Left cardiac atrium (tissue), 4 donors: ENCODE results near the gene ARCN1. TPM values are rescaled to one million over a fixed set of nuclear protein-coding genes. Genes with fewer than 3 reads are reported as not detected.
"Not testable (repeated sequence)": the region's sequence is repeated elsewhere in the genome, so short reads cannot be mapped to it uniquely, and the experiment has no call there.

Experiments used
- ATAC-seq, 2 donors: fragments of 200-7000 bp; cut with Tn5 transposase; one replicate each; pipeline ENCODE4 v1.9.1; 2020; ENCODE audit warnings: mild to moderate bottlenecking in 2 of 2, moderate library complexity in 2 of 2
- DNase-seq: peaks from one replicate; pipeline ENCODE4 v3.0.0-alpha.2; 2020
- intact Hi-C, 2 donors: fragments of 100-400 bp; cut with DNase I; formaldehyde crosslinking; loops; one replicate each; pipeline versions ENCODE4 v1.14.1 to v1.15.1; 2022 to 2023
- total RNA-seq, 2 donors: library from RNA; stranded (reverse); fragmentation: NEBNext Ultra II Directional; extraction: Animal tissue kit (Norgen Biotek cat#: 25700); gene quantifications; one replicate each; pipeline ENCODE4 v1.2.1, GENCODE V29; 2021
- donor health status: DM: no; HTN: yes; CAD: no.
- donor health status: DM: no; HTN: yes; CAD: no; lungs with severe emphysema.
- donor health status: DM: yes; HTN: yes; CAD: no.
- donor health status: Dilated cardiomyopathy.

The ARCN1 gene
- total RNA-seq, 2 donors from 2014 or later, result 98.2 to 129 TPM

- ATAC-seq, result no peak
- no peak for DNase-seq
- intact Hi-C loops, result loop anchor here in 1 of 2 donors (10.0 kb wide), 1 partner anchor 58 kb away; no protein-coding TSS in a partner anchor
These were observed 24.3 kb downstream of the ARCN1 start for GRCh38 chr11:118596224-118597146.

- no peak for ATAC-seq
- DNase-seq, result no peak
- intact Hi-C loops, result loop anchor here in 1 of 2 donors (10.0 kb wide), 1 partner anchor 57 kb away; no protein-coding TSS in a partner anchor
These were observed 25.3 kb downstream of the ARCN1 start for GRCh38 chr11:118597556-118597955.

GRCh38 chr11:118602331-118602730 lies 30.1 kb downstream of the ARCN1 start:
- DNase-seq, result peak; percentile 52
- ATAC-seq, result peak; percentile 22 to 73
- intact Hi-C loops, result no loop called here

- DNase-seq, intact Hi-C loops, ATAC-seq: not testable (repeated sequence)
These were observed 31.5 kb downstream of the ARCN1 start for GRCh38 chr11:118603709-118604108.

GRCh38 chr11:118604566-118604965 lies 32.4 kb downstream of the ARCN1 start:
- DNase-seq, result peak; percentile 2
- intact Hi-C loops, result no loop called here

DNA sequence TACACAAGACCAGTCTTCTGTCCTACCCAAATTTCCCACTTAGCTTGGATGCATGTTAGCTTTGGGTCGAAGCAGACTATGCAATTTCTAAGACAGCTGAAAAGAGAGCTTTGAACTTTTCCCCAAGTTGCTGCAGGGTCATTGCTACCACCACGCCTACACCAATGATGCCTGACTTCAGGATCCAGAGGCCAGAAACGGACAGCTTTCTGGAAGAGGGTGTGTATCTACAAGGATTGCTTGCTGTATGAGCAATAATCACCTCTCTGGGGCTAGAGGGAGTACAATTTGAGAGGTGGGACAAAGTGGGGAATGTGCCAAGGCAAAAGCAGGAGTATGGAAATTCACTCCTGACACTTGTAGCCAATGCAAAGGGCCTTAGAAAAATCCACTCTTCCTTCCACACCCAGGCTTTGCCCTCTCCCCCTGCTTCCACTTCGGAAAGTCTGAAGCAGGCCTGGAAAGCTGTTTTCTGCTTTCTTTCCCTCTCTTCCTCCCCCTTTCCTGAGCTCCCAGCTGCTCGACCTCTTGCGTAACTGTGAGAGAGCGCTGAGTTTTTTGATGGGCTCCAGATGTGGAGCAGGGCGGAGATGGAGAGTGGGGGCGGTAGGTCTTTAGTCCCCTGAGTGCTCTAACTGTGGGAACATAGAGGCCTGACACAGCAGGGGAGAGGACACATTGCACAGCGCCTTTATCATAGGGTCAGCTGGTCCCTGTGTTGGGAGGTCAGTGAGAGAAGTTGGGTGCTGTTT lies 33.1 kb downstream of the ARCN1 start:
- ATAC-seq, result peak; percentile 42 to 49
- intact Hi-C loops, result loop anchor here in 1 of 2 donors (5.0 kb wide), 1 partner anchor 52 kb away; no protein-coding TSS in a partner anchor
- DNase-seq, result peak; percentile 77

More at GRCh38 chr11:118604566-118604965, 32.4 kb downstream of the ARCN1 start:
- no peak for ATAC-seq

DNA sequence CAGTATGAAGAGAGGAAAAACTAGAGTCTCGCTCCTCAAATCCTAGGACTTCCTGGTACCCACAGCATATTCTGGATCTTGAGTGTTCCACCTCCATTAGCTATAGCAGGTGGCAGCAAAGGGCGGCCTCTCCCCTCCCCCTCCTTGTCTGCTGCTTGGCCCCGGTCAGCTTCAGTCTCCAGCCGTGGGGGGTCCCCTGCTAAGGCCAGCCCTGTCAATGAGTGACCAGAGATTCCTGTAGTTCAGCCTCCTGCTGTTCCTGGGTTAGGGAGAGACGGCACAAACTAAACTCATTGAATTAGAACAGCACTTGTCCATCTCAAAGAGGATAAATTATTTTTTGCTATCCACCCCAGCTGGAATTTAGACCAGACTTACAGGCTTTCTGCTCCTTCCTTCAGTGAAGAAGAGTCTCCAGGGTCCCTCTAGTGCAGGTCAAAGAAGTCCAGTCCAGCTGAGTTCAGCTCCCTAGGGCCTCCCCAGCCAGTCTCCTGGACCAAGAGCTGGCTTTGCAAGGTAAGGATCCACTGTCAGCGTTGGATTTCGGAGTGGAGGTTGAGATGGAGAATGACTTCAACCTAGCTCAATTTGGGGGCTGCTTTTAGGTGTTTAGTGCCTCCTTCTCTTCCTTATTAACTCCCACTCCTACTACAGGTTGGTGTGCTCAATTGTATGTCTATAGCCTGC lies 34.1 kb downstream of the ARCN1 start:
- intact Hi-C loops, result loop anchor here in 1 of 2 donors (5.0 kb wide), 1 partner anchor 51 kb away; no protein-coding TSS in a partner anchor
- ATAC-seq, result no peak
- peak; percentile 37 for DNase-seq

DNA sequence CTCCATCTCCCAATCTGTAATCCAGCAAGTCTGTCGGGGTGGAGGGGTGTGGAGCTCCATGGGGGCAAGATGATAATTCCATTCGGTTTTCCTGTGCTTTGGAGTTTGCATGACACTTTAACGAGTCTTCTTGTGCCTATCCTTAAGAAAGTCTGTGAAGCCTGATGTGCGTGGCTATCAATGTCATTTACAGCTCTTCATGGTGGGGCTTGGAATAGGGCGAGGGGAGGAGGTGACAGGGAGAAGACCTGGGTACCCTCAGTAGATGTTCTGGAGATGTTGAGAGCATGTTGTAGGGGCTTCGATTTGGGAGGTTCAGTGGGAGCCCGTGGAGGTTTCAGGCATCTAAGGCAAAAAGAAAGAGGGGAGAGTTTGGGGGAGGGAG lies 34.6 kb downstream of the ARCN1 start:
- ATAC-seq (no peak), DNase-seq (no peak)
- intact Hi-C loops, result loop anchor here in 1 of 2 donors (5.0 kb wide), 1 partner anchor 50 kb away; no protein-coding TSS in a partner anchor

GRCh38 chr11:118607401-118608359 lies 35.5 kb downstream of the ARCN1 start, which contains the start of gene PHLDB1:
Gene PHLDB1 (plus strand): TSS chr11:118607615. CDS start chr11:118613837, 6,222 bp downstream.
- intact Hi-C loops, result loop anchor here in 1 of 2 donors (5.0 kb wide), 1 partner anchor 50 kb away; no protein-coding TSS in a partner anchor
- DNase-seq (peak; percentile 78), ATAC-seq (peak; percentile 35 to 46)

- intact Hi-C loops, result loop anchor here in 1 of 2 donors (5.0 kb wide), 1 partner anchor 49 kb away; no protein-coding TSS in a partner anchor
- DNase-seq (peak; percentile 89), ATAC-seq (peak; percentile 61 to 72)
These were observed 36.4 kb downstream of the ARCN1 start for GRCh38 chr11:118608360-118609227.

- intact Hi-C loops, result loop anchor here in 1 of 2 donors (5.0 kb wide), 2 partner anchors 32 to 48 kb away; no protein-coding TSS in a partner anchor
- DNase-seq (peak; percentile 38), ATAC-seq (no peak)
These were observed 37.4 kb downstream of the ARCN1 start for GRCh38 chr11:118609380-118610224.

DNA sequence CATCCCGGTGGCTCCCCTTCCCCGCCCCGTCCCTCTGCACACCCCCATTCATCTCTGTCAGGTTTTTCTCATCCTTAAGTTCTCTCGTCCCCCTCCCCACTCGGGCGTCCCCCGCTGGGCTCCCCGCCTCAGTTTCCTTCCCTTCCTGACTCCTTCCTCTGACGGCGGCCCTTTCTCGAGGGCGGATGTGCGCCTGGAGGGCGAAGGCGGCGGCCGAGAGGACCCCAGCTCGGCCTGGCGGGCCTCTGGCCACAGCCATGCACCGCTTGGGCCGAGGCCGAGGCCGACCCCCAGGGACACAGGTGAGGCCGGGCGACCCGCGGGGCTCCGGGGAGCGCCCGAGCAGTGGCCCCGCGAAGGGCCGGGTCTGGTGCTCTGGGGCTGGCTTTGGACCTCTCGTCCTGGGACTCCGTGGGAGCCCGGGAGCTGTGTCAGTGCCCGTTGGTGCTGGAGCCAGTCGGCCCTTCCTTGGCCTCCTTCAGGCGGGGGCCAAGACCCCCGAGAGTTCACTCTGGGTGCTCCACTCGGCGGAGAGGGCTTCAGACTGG lies 38.1 kb downstream of the ARCN1 start:
- intact Hi-C loops, result loop anchor here in 1 of 2 donors (5.0 kb wide), 1 partner anchor 33 kb away; no protein-coding TSS in a partner anchor
- ATAC-seq, result no peak
- peak; percentile 35 for DNase-seq

- ATAC-seq, result peak; percentile 21 to 35
- DNase-seq, result peak; percentile 85
- intact Hi-C loops, result loop anchor here in 1 of 2 donors (5.0 kb wide), 1 partner anchor 34 kb away; no protein-coding TSS in a partner anchor
These were observed 38.7 kb downstream of the ARCN1 start for GRCh38 chr11:118610773-118611432.

DNA sequence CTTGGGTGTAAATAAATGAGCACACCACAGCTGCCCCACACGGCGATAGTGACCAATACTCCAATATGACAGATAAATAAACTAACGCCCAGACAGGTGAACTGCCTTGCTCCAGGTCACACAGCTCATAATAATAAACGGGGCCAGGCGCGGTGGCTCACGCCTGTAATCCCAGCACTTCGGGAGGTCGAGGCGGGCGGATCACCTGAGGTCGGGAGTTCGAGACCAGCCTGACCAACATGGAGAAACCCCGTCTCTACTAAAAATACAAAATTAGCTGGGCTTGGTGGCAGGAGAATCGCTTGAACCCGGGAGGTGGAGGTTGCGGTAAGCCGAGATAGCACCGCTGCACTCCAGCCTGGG lies 39.2 kb downstream of the ARCN1 start:
- not testable (repeated sequence) for ATAC-seq
- peak; percentile 13 for DNase-seq
- intact Hi-C loops, result loop anchor here in 1 of 2 donors (5.0 kb wide), 1 partner anchor 34 kb away; no protein-coding TSS in a partner anchor

- ATAC-seq (no peak), DNase-seq (peak; percentile 86)
- intact Hi-C loops, result loop anchor here in 1 of 2 donors (5.0 kb wide), 1 partner anchor 35 kb away; no protein-coding TSS in a partner anchor
These were observed 40.2 kb downstream of the ARCN1 start for GRCh38 chr11:118612378-118612777.
